ENCODE measurements around the gene MOGAT2. TPM values are rescaled to one million over a fixed set of nuclear protein-coding genes. Genes with fewer than 3 reads are reported as not detected.

Gene MOGAT2
- total and polyA plus RNA-seq, 2 of the 13 experiments (the other 11 are each of a cell fraction or from before 2014, with no cell fraction given): 27.2 to 27.8 TPM

GRCh38 chr11:75706260-75706729 lies 11.3 kb upstream of the MOGAT2 start (continued):
- no peak for TF ChIP-seq CSRNP1 (CRISPR knock-in tag; IDR thresholded peaks at IDR 0.05)
- TF ChIP-seq ZNF770 (CRISPR knock-in tag; IDR thresholded peaks at IDR 0.05): peak; percentile 94
- TF ChIP-seq FOXP1 (IDR thresholded peaks at IDR 0.05): no peak
- TF ChIP-seq FOXP1 (CRISPR knock-in tag; IDR thresholded peaks at IDR 0.05): no peak
- TF ChIP-seq ZNF282 (IDR thresholded peaks at IDR 0.05; ENCODE audit: partially characterized antibody): no peak
- no peak for TF ChIP-seq MYPOP (CRISPR knock-in tag; IDR thresholded peaks at IDR 0.05)
- 0 out of 2 replicates have a peak, but pooled peaks have one; percentile 75 for TF ChIP-seq HNRNPL (IDR thresholded peaks at IDR 0.05; ENCODE audit: low read depth, low read length)
- no peak for TF ChIP-seq JDP2 (CRISPR knock-in tag; IDR thresholded peaks at IDR 0.05; ENCODE audit: borderline replicate concordance)
- no peak for TF ChIP-seq ZFP62 (CRISPR knock-in tag; IDR thresholded peaks at IDR 0.05)
- no peak for TF ChIP-seq ZNF704 (CRISPR knock-in tag; IDR thresholded peaks at IDR 0.05; ENCODE audit: borderline replicate concordance)
- TF ChIP-seq BCL6 (CRISPR knock-in tag; IDR thresholded peaks at IDR 0.05): peak; percentile 19; the same call in 1 of the 2 replicates
- no peak for TF ChIP-seq HNRNPLL (IDR thresholded peaks at IDR 0.05; ENCODE audit: low read depth, low read length, poor library complexity, severe bottlenecking)
- no peak for TF ChIP-seq ZNF383 (CRISPR knock-in tag; IDR thresholded peaks at IDR 0.05; ENCODE audit: borderline replicate concordance)
- no peak; the same call in 1 of the 2 replicates for TF ChIP-seq ZNF792 (CRISPR knock-in tag; IDR thresholded peaks at IDR 0.05)
- TF ChIP-seq ZFP41 (CRISPR knock-in tag; IDR thresholded peaks at IDR 0.05; ENCODE audit: borderline replicate concordance): no peak
- TF ChIP-seq ZNF674 (CRISPR knock-in tag; IDR thresholded peaks at IDR 0.05; ENCODE audit: low read depth): no peak
- no peak for TF ChIP-seq ZFP1 (CRISPR knock-in tag; IDR thresholded peaks at IDR 0.05)
- no peak for TF ChIP-seq ZNF780A (CRISPR knock-in tag; IDR thresholded peaks at IDR 0.05)
- TF ChIP-seq NONO (IDR thresholded peaks at IDR 0.05): no peak
- TF ChIP-seq NONO (CRISPR knock-in tag; conservative IDR thresholded peaks at IDR 0.05): no peak; the same call in 1 of the 2 replicates
- 0 out of 2 replicates have a peak, but pooled peaks have one; percentile 23 for TF ChIP-seq DRAP1 (CRISPR knock-in tag; IDR thresholded peaks at IDR 0.05)
- no peak for TF ChIP-seq U2AF2 (IDR thresholded peaks at IDR 0.05; ENCODE audit: low read depth, low read length)
- TF ChIP-seq MLXIP (CRISPR knock-in tag; IDR thresholded peaks at IDR 0.05; ENCODE audit: borderline replicate concordance): no peak
